PFSK-1 (cell line): ENCODE measurements around the gene PCED1B.

ENCODE experiments used
- FOXP2 ChIP-seq: optimal IDR thresholded peaks from 2 replicates; pipeline ENCODE3; 2011; ENCODE audit warnings: borderline replicate concordance, control low read depth, inconsistent platforms; ENCODE audit not compliant: insufficient read depth; ENCODE audit errors: extremely low read length, extremely low read depth
- POLR2AphosphoS5 ChIP-seq: IDR thresholded peaks from 2 replicates; pipeline ENCODE4 v1.6.1; 2012; ENCODE audit warnings: low read depth, mild to moderate bottlenecking, control low read depth, low read length, moderate library complexity
- SIN3A ChIP-seq: IDR thresholded peaks from 2 replicates; pipeline ENCODE4 v1.6.1; 2012; ENCODE audit warnings: mild to moderate bottlenecking, low read length, moderate library complexity, borderline replicate concordance; ENCODE audit not compliant: insufficient read depth
- TAF1 ChIP-seq: IDR thresholded peaks from 2 replicates; pipeline ENCODE4 v1.6.1; 2012; ENCODE audit warnings: low read length, control low read depth, borderline replicate concordance; ENCODE audit not compliant: insufficient read depth
- TF ChIP-seq, protein P1 (sequence below), 2 experiments: IDR thresholded peaks; 2 replicates each; pipeline versions ENCODE4 v1.6.1 to v1.8.0; 2011 to 2012; ENCODE audit warnings: low read depth in 2 of 2, low read length in 2 of 2, control low read depth in 1 of 2, inconsistent platforms in 1 of 2, mild to moderate bottlenecking in 1 of 2, moderate library complexity in 1 of 2; ENCODE audit not compliant: insufficient read depth in 1 of 2

The PCED1B gene

GRCh38 chr12:47071241-47071852, 8.1 kb upstream of the PCED1B start:
- no peak for TF ChIP-seq TAF1
- no peak for TF ChIP-seq SIN3A
- TF ChIP-seq FOXP2: no peak
- TF ChIP-seq POLR2AphosphoS5: no peak

- TF ChIP-seq FOXP2: no peak
- TF ChIP-seq SIN3A: no peak
- TF ChIP-seq POLR2AphosphoS5: no peak
- TF ChIP-seq TAF1: no peak
- TF ChIP-seq, protein P1, sequence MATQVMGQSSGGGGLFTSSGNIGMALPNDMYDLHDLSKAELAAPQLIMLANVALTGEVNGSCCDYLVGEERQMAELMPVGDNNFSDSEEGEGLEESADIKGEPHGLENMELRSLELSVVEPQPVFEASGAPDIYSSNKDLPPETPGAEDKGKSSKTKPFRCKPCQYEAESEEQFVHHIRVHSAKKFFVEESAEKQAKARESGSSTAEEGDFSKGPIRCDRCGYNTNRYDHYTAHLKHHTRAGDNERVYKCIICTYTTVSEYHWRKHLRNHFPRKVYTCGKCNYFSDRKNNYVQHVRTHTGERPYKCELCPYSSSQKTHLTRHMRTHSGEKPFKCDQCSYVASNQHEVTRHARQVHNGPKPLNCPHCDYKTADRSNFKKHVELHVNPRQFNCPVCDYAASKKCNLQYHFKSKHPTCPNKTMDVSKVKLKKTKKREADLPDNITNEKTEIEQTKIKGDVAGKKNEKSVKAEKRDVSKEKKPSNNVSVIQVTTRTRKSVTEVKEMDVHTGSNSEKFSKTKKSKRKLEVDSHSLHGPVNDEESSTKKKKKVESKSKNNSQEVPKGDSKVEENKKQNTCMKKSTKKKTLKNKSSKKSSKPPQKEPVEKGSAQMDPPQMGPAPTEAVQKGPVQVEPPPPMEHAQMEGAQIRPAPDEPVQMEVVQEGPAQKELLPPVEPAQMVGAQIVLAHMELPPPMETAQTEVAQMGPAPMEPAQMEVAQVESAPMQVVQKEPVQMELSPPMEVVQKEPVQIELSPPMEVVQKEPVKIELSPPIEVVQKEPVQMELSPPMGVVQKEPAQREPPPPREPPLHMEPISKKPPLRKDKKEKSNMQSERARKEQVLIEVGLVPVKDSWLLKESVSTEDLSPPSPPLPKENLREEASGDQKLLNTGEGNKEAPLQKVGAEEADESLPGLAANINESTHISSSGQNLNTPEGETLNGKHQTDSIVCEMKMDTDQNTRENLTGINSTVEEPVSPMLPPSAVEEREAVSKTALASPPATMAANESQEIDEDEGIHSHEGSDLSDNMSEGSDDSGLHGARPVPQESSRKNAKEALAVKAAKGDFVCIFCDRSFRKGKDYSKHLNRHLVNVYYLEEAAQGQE (IDR thresholded peaks at IDR 0.05; ENCODE audit: insufficient read depth in 1 of 2, low read depth in 2 of 2, low read length in 2 of 2): no peak
Observed at GRCh38 chr12:47073951-47074350, 5.5 kb upstream of the PCED1B start.

- no peak for TF ChIP-seq FOXP2
- TF ChIP-seq, protein P1 (IDR thresholded peaks at IDR 0.05; ENCODE audit: insufficient read depth in 1 of 2, low read depth in 2 of 2, low read length in 2 of 2): no peak
Observed at GRCh38 chr12:47074757-47075156, 4.7 kb upstream of the PCED1B start.

- TF ChIP-seq, protein P1 (IDR thresholded peaks at IDR 0.05; ENCODE audit: insufficient read depth in 1 of 2, low read depth in 2 of 2, low read length in 2 of 2): no peak
- TF ChIP-seq POLR2AphosphoS5 (no peak), FOXP2 (no peak), SIN3A (no peak), TAF1 (no peak)
Observed at GRCh38 chr12:47075192-47076084, 4.0 kb upstream of the PCED1B start.

DNA sequence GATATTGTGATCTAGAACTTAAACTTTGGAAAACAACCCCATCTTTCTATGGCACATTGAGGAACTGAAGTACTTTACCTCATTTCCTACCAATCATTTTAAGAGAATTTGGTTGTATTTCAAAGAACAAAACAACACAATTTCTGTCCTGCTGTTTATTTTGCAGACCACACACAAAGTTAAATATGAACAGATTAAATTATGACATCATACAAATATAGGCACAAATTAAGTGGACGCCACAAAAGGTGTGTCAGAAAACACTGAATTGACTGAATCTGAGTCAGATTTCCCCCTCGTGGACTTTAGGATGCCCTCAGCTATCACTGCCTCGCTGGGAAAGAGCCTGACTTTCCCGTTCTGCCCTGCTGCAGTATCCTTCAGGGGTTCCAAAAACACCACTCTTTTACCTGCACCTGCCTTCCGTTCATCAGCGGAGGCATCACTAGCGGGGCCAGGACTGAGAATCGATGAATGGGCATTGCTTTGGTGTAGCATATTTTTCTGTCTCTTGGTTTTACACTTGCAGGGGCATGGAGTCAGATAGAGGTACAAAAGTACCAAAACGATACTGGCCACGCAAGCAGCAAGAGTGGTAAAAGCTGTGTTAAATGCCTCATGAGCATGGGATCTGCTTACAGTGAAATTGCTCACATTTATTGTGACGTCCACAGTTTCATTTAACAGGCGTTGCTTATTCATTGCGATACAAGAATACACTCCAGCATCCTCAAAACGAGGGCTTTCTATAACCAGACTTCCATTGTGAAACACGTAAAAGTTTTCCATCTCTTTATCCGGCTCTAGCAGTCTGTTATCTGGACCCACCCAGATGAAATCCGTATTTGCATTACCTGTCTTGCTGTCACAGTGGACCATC, 2.0 kb upstream of the PCED1B start:
- TF ChIP-seq FOXP2: no peak
- no peak for TF ChIP-seq SIN3A
- TF ChIP-seq, protein P1 (IDR thresholded peaks at IDR 0.05; ENCODE audit: insufficient read depth in 1 of 2, low read depth in 2 of 2, low read length in 2 of 2): no peak
- no peak for TF ChIP-seq POLR2AphosphoS5
- no peak for TF ChIP-seq TAF1
